ENCODE results near the gene MAPK11.

MAPK11 gene

DNA sequence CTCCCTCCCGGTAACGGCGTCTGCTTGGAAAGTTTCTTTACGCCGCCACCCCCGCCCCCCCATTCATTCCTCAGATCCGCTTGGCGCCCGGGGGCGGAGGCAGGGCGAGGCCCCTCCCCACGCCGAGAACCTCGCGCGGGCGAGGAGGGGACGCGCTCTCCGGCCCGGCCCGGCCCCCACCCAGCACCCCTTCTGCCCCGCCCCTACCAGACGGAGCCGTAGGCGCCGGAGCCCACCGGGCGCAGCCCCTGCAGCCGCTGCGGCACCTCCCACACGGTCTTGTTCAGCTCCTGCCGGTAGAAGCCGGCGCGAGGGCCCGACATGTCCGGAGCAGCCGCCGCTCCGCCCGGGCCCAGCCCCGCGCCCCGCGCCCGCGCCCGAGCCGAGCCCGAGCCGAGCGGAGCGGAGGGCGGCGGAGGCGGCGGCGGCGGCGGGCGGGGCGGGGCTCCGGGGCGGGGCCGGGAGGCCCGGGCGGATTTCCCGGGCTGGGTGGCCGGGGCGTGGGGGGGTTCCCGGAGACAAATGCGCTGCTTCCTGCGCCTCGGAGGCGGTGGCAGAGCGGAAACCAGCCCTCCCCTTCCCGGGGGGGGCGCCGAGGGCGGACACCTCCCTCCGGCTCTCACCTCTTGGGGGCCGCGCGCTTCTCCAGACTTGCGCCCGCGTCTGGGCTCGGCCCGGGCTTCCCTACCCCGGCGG is at the start of gene MAPK11:
Gene MAPK11, minus strand, starts transcription at position 411 of the 696 bp plus-strand sequence. Its CDS starts 88 bp downstream, at position 323.
- peak; percentile 51 to 63 for DNase-seq (ENCODE audit: low read depth in 2 of 2)

GRCh38 chr22:50319503-50319951 is 49.3 kb upstream of the MAPK11 start:
- no peak for DNase-seq (ENCODE audit: low read depth in 2 of 2)

GRCh38 chr22:50318698-50319411 is 48.7 kb upstream of the MAPK11 start:
- no peak for DNase-seq (ENCODE audit: low read depth in 2 of 2)

DNA sequence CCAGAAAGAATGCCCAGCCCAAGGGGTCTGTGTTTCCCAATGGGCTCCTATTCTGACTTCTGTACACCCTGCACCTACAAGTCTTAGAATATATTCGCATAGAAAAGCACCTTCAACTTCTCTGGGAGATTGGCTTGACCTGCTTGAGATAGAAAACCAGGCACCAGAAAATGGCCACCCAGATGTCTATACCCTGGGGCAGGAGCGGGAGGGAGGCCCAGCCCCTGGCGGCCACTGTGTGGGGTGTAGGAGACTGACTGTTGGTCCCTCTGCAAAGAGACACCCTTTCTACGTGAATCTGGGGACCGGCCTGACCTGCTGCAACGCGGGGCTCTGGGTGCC is 48.1 kb upstream of the MAPK11 start:
- no peak for DNase-seq (ENCODE audit: low read depth in 2 of 2)

DNA sequence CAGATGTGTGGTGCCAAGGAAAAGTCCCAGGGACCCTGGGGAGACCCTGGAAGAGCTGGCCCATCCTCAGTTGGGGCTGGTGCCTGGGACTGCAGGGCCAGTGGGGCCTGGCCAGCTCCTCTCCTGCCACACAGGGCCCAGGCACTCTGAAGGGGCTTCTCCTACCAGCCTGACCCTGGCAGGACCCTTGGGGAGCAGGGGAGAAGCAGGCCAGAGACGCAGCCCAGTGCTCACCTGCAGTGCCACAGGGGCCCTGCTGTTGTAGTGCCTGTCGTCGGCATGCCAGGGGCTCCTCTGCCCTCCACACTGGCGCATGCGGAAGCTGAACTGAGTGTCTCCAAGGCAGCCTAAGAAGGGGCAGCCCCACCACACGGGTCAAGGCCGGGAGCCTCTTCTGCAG is 47.5 kb upstream of the MAPK11 start:
- DNase-seq (ENCODE audit: low read depth in 2 of 2), result no peak

DNA sequence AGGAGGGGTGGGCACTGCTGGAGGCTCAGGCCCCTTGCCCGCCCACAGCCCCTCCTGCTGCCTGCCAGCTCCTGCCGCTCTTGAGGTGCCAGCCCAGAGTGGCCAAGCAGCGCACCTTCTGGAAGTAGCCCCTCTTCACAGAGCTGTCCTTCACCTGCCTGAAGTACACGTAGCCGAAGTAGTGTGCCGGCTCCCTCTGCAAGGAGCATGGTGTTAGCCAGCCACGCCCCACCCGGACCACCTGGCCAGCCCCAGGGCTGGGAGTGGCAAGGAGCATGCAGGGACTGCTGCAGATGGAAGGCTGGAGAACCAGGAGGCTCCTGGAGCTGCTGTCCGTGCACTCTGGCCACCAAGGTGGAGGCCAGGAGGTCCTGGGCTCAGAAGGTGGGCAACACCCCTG is 47.0 kb upstream of the MAPK11 start:
- no peak for DNase-seq (ENCODE audit: low read depth in 2 of 2)

DNA sequence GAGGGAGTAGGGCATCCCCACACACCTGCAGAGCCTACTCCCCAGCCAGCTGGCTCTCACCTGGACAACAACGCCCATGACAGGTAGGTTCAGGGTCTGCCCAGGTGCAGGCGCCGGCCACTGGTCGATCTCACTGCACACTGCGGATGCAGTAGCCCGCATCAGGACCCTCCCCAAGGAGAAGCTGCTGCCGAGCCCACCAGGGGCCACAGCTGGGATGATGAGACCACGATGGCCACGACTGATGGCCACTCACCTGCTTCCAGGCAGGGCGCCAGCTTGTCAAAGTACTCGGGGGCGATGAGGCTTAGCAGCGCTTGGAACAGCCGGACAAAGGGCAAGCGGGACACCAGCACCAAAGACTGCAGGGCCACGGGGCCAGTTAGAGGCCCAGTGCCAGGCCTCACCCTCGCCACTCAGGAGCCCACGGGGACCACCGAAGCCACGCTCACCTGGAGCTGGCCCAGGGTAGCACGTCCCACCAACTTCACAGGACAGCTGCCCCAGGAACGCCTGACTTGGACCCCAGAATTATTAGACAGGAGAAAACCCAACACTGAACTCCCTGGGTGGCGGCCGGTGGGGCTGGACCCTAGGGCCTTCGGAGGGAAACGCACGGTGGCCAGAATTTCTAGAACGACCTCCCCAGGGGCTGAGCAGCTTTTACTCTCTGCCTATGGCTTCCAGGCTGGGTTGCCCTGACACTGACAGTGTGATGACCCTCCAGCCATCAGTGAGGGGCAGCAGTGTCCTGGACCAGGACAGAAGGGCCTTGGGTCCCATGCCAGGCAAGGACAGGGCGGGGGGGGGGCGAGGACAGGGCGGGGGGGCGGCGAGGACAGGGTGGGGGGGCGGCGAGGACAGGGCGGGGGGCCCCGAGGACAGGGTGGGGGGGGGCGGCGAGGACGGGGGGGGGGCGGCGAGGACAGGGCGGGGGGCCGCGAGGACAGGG is 46.2 kb upstream of the MAPK11 start:
- no peak for DNase-seq (ENCODE audit: low read depth in 2 of 2)

GRCh38 chr22:50315289-50316113 is 45.3 kb upstream of the MAPK11 start:
- DNase-seq (ENCODE audit: low read depth in 2 of 2), result no peak

DNA sequence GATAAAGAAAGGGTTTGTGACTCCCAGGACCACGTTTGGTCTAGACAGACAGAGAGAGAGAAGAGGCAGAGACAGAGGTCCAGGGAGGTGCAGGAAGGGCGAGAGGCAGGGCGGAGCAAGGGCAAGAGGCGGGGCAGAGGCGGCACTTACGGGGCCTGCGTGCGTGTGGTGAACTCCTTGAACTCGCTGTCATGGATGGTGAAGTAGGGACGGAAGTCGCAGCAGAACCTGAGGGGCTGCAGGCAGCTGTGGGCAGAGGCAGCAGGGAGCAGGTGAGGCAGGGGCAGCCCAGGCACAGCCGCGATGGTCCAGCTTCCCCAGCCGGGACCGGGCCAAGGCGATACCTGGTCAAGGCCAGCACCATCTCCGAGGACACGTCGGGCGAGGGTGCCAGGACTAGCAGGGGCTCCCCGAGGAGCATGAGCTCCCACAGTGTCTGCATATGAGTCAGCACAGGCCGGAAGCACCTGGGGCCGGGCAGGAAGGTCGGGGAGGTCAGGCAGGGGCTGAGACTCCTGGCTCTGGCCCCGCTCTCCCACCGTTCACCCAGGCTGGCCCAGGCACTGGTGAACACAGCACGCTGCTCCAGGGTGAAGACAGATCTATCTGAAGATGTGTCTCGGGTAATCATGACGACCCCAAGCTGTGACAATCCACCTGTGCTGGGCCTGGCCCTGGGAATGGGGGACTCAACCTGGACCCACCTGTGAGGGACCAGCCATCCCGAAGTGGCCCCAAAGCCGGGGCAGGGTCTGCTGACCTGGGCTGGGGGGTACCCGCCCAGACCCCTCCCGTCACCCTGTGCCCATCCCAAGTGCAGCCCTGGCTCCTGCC is 44.5 kb upstream of the MAPK11 start:
- DNase-seq (ENCODE audit: low read depth in 2 of 2), result peak; percentile 70

DNA sequence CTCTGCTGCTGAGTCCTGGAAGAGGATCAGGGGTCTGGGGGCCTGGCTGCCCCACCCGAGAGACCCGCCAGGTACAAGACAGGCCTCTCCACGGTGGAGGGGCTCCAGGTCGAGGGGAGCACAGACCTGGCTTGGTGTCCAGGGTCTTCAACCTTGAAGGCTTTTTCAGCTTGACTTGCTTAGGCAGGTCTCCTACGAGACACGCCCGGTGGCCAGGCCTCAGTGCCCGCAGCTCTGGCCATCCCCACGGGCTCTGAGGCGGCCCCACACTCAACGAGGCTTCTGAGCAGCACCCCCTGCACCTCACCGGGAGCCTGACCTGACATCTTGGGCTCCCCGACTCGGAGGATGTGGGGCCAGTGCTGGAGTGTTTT is 43.9 kb upstream of the MAPK11 start:
- no peak for DNase-seq (ENCODE audit: low read depth in 2 of 2)

GRCh38 chr22:50313600-50313999 is 43.4 kb upstream of the MAPK11 start:
- DNase-seq (ENCODE audit: low read depth in 2 of 2), result no peak

- DNase-seq (ENCODE audit: low read depth in 2 of 2), result no peak
Observed at GRCh38 chr22:50313021-50313420, 42.8 kb upstream of the MAPK11 start.

GRCh38 chr22:50312371-50312770 is 42.2 kb upstream of the MAPK11 start:
- no peak for DNase-seq (ENCODE audit: low read depth in 2 of 2)

- DNase-seq (ENCODE audit: low read depth in 2 of 2), result no peak
Observed at GRCh38 chr22:50311606-50312351, 41.6 kb upstream of the MAPK11 start.

- DNase-seq (ENCODE audit: low read depth in 2 of 2), result no peak
Observed at GRCh38 chr22:50310949-50311444, 40.8 kb upstream of the MAPK11 start.

- no peak for DNase-seq (ENCODE audit: low read depth in 2 of 2)
Observed at GRCh38 chr22:50310031-50310722, 40.0 kb upstream of the MAPK11 start.

- no peak for DNase-seq (ENCODE audit: low read depth in 2 of 2)
Observed at GRCh38 chr22:50309601-50309991, 39.4 kb upstream of the MAPK11 start.

DNA sequence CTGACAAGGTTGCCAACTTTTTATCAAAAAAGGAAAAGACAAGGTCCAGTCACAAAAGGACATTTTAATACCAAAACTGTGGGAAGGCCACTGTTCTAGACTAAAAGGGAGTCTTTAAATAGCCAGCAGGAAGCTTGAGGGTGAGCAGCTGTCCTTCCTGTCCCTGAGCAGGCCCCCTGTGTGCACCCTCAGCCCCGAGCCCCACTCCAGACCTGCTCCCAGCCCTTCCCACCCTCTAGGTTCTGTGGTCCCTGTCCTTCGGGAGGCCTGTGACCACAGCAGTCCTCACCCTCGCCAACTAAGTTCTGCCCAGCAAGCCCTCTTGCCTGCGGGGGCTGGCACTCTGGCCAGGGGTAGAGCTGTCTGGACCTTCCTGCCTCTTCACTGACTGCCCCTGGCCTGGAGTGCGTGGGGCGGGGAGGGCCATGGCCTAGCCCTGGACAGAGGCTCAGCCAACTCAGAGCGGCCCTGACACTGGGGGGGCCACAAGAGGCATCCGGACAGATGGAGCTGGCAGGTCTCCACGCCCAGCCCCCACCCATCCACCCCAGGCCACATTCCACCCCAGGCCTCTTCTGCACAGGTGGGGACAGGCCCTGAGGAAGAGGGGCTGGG is 38.9 kb upstream of the MAPK11 start:
- no peak for DNase-seq (ENCODE audit: low read depth in 2 of 2)

GRCh38 chr22:50308597-50308935 is 38.4 kb upstream of the MAPK11 start:
- DNase-seq (ENCODE audit: low read depth in 2 of 2), result no peak
